HG03039 (cell line): ENCODE data around the gene FOXF1.

ENCODE experiments used
- ATAC-seq: cut with Tn5 transposase; IDR thresholded peaks from one replicate; pipeline ENCODE4 v1.9.1; 2021; ENCODE audit warnings: mild to moderate bottlenecking, moderate library complexity; ENCODE audit not compliant: unreplicated experiment

FOXF1 gene

GRCh38 chr16:86531641-86532525, 21.6 kb downstream of the FOXF1 start:
- no peak for ATAC-seq

GRCh38 chr16:86532526-86532815, 22.1 kb downstream of the FOXF1 start:
- no peak for ATAC-seq

DNA sequence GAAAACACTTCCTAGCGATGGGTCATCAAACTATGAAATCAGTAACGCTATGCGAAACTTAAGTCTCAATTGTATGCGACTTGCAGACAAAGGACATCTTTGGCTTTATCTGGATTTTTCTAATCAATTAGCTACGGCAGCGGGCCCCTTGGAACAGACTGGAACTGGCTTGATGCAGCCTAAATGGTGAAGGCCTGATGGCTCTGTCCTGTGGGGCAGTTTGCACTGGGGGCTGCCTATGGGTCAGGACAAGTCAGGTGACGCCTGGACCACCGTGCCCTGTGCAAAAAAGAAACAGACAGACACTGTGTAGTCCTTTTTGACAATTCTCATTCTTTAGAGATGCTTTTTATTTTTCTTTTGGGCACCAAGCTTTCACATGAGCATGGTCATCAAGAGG, 22.7 kb downstream of the FOXF1 start:
- no peak for ATAC-seq

- no peak for ATAC-seq
These were observed 23.5 kb downstream of the FOXF1 start for GRCh38 chr16:86533767-86534351.

GRCh38 chr16:86534779-86535615, 24.7 kb downstream of the FOXF1 start:
- ATAC-seq, result no peak

GRCh38 chr16:86536621-86537020, 26.3 kb downstream of the FOXF1 start:
- ATAC-seq, result no peak

DNA sequence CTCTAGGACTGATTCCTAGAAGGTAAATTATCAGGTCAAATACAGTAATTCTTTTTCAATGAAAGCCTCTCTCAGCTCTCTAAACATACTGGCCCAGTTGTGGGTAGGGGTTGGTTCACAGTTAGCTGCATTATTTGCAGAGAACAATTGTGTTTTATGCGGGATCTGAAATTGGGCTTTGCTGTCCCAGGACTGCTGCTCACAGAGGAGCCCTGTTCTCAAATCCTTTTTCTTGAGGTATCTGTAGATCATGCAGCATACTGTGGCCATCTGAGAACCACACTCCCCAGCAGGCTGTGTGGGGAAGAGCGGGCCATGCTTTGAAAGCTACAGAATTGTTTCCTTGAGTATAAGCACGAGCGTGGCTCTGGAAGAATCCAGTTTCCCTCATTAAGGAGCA, 27.2 kb downstream of the FOXF1 start:
- ATAC-seq, result no peak

DNA sequence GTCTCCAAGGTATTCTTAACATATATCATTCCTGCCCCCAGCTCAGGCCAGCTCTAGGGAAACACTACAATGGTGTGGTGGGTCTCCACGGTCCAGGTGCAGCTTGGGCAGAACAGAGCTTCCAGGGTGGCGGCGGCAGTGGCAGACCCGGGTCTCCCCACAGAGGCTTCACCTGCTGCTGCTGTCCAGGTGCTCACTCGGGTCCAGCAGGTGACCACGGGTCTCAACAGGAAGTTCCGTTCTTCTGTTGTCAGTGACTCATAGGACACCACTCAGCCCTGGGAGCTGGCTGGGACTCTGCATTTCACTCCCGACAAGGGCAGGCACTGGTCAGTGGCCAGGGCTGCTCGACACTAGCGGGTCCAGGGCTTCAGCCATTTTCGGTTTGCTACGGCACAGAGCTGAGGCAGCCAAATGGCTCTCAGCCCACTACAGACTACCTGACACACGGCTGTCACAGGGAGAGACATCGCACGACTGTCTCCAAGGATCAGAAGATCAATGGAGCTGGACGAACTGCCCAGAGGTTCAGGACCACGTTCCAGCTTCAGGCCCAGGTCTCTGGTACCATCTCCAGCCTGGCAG, 28.0 kb downstream of the FOXF1 start:
- no peak for ATAC-seq

DNA sequence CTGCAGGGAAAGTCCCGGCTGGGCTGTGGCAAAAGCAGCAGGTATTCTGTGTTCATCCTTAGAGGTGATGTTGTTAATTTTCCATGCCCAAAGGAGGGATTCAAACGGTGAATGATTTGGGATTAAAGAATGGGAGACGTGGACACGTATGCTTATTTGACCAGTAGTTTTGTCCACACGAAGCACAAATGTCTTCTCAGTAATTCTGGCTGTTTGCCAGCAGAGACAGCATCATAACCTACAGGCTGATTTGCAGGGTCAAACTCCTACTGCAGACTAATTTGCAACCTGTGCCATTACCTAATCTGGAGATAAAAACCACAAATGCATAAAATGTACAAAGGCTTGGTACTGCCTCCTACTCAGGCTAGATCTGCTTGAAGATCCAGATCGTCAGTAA, 30.6 kb downstream of the FOXF1 start:
- no peak for ATAC-seq

GRCh38 chr16:86541560-86541959, 31.2 kb downstream of the FOXF1 start:
- ATAC-seq, result no peak

GRCh38 chr16:86542756-86543750, 32.7 kb downstream of the FOXF1 start:
- ATAC-seq, result no peak

GRCh38 chr16:86545481-86545880, 35.2 kb downstream of the FOXF1 start:
- ATAC-seq, result no peak

GRCh38 chr16:86545954-86546637, 35.8 kb downstream of the FOXF1 start:
- no peak for ATAC-seq

DNA sequence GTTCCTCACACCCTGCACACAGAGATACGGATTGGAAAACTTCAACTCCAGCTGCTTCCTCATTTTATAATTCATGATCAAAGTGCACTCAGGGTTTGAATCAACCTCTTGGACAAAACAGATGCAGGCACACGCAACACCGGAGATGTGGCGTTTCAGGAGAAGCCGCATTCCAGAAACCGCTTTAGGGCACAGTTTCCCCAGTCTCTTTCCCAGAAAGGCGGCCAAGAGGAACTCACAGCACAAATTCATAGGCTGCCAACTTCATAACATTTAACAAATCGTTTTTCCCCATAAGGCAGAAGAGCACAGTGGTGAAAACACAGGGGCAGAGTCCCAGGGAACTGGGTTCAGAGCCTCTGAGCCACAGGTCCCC, 36.3 kb downstream of the FOXF1 start:
- ATAC-seq, result no peak

DNA sequence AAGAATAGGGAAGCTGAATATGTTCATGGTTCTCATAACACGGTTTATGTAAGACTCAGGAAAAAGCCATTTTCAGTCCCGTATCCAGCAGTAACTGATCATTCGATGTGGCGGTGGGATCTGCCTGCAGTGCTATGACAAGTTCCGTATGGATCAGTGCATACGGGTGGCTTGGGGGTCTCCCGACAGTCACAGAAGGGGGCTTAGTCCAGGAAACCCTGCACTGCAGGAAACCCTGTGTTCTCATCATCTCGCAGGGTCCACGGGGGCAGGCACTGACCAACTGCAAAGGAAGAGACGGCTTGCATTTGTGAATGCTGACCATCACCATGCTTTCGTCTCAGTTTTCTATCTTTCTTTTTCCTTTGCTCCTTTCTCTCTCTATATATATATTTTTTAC, 37.0 kb downstream of the FOXF1 start:
- no peak for ATAC-seq

DNA sequence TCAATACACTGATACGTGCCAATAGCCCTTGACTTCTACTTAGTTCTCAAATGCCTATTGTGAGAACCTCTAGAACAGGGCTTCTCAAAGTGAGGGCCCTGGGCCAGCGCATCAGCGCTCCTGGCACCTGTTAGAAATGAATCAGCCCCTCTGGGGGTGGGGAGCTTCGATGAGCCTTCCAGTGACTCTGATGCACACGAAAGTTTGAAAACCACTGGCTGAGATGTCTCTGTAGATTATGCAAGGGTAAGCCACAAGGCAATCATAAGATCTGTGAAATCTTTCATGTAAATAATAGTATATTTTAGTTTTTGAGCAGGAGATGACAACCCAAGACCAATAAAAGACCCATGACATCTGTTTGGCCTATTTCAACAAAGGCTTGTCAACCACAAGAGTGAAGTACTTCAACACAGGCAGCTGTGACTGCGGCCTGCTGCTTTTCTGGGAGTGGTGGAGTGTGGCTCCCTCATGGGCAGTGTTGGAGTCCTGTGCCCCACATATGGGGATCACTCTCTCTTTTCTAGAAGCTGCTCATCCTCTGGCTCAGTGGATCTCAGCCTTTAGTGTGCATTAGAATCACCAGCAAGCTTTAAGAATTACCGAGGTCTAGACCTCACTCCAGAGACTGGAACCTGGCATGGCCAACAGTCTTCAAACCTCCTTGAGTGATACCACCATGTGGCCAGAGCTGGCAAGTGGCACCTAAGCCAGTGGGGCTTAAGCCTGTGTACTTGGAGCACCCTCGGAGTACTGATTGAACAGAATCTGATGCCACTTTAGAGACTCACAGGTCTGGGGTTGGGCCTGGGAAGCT, 39.0 kb downstream of the FOXF1 start:
- no peak for ATAC-seq

DNA sequence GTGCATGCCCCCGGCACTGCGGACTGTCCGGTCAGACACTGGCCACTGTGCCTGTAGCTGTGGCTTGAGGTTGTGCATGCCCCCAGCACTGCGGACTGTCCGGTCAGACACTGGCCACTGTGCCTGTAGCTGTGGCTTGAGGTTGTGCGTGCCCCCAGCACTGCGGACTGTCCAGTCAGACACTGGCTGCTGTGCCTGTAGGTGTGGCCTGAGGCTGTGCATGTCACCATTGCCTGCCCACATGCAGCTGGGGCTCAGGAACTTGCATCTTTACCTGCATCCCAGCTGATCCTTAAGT, 39.5 kb downstream of the FOXF1 start:
- no peak for ATAC-seq

DNA sequence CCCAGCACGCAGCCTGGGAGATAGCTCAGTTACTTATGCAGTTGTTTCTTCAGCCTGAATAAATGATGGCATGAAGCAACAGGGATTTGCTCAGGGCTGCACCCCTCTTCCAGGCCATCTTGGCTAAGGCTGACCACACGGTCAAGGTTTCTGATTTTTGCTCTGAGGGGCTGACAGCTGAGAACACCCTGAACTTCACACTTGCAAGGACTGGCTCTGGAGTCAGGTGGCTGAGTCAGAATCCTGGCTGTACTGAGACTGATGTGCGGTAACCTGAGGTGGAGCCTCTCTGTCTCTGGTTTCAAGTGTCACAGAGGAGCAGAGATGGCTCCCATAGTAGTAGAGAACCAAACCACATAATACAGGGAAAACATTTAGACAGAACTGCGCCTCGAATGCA, 40.0 kb downstream of the FOXF1 start:
- no peak for ATAC-seq

DNA sequence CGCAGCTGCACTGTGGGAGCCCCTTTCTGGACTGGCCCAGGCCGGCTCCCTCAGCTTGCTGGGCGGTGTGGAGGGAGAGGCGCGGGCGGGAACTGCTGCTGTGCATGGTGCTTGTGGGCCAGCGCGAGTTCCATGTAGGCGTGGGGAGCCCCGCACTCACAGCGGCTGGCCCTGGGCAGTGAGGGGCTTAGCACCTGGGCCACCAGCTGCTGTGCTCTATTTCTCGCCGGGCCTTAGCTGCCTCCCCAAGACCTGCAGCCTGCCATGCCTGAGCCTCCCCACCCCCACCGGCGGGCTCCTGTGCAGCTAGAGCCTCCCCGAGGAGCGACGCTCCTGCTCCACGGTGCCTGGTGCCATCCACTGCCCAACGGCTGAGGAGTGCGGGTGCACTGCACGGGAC, 43.0 kb downstream of the FOXF1 start:
- ATAC-seq, result no peak
